SK-N-MC (cell line): ENCODE data around the gene DERL3.

Source experiments
- EZH2 ChIP-seq: fragments of 200-600 bp; sonication (generic); IDR thresholded peaks from one replicate; pipeline ENCODE4 v1.6.1; 2017; ENCODE audit warnings: antibody characterized with exemption
- FOXP2 ChIP-seq: optimal IDR thresholded peaks from 2 replicates; pipeline ENCODE3; 2011; ENCODE audit warnings: mild to moderate bottlenecking, moderate library complexity; ENCODE audit not compliant: insufficient read depth; ENCODE audit errors: extremely low read length, control extremely low read depth
- POLR2AphosphoS5 ChIP-seq: IDR thresholded peaks from 2 replicates; pipeline ENCODE4 v1.6.1; 2012; ENCODE audit warnings: mild to moderate bottlenecking, low read depth, low read length, borderline replicate concordance

GRCh38 chr22:23833017-23833751, 5.6 kb downstream of the DERL3 start:
- no peak for TF ChIP-seq POLR2AphosphoS5
- no peak for TF ChIP-seq EZH2
- TF ChIP-seq FOXP2: no peak
